HepG2 (cell line): ENCODE data around the gene ZCCHC7.
"Not testable (repeated sequence)": the region's sequence is repeated elsewhere in the genome, so short reads cannot be mapped to it uniquely, and the experiment has no call there.

Experiments used
- ASH2L ChIP-seq: fragments of 300-600, 200-600 bp; sonication (generic); IDR thresholded peaks from 2 replicates; pipeline ENCODE4 v1.7.0; 2017; ENCODE audit warnings: low read depth, mild to moderate bottlenecking, moderate library complexity, mixed read lengths, low read length; ENCODE audit not compliant: insufficient read length
- EHMT2 ChIP-seq: fragments of 200-600 bp; sonication (generic); IDR thresholded peaks from 2 replicates; pipeline ENCODE4 v1.7.0; 2017; ENCODE audit warnings: antibody characterized with exemption, low read depth, low read length, borderline replicate concordance
- GPN1 ChIP-seq: sonication (generic); formaldehyde crosslinking; IDR thresholded peaks from 2 replicates; pipeline ENCODE4 v1.5.1; 2020; ENCODE audit warnings: missing genetic modification reagents, borderline replicate concordance
- HIVEP1 ChIP-seq: sonication (generic); formaldehyde crosslinking; IDR thresholded peaks from 2 replicates; pipeline ENCODE4 v1.4.0; 2020; ENCODE audit warnings: mild to moderate bottlenecking, missing genetic modification reagents
- PHF8 ChIP-seq: sonication (generic); formaldehyde crosslinking; IDR thresholded peaks from 2 replicates; pipeline ENCODE4 v1.5.0; 2020; ENCODE audit warnings: missing genetic modification reagents
- PLRG1 ChIP-seq: fragments of 450-650 bp; conservative IDR thresholded peaks from 2 replicates; pipeline ENCODE4 v1.6.1; 2016
- SIN3A ChIP-seq: IDR thresholded peaks from 2 replicates; pipeline ENCODE4 v1.6.1; 2011; ENCODE audit warnings: low read depth, mild to moderate bottlenecking, control low read depth, low read length, borderline replicate concordance
- SRF ChIP-seq: IDR thresholded peaks from 2 replicates; pipeline ENCODE4 v1.6.1; 2011; ENCODE audit warnings: mild to moderate bottlenecking, low read depth, low read length, moderate library complexity
- SSRP1 ChIP-seq: IDR thresholded peaks from 2 replicates; pipeline ENCODE4 v1.6.1; 2016; ENCODE audit warnings: control low read depth
- TBL1XR1 ChIP-seq: fragments of 150-350 bp; IDR thresholded peaks from 2 replicates; pipeline ENCODE4 v1.6.1; 2014; ENCODE audit warnings: borderline replicate concordance, low read length; ENCODE audit not compliant: partially characterized antibody
- ZBTB1 ChIP-seq: sonication (generic); formaldehyde crosslinking; IDR thresholded peaks from 2 replicates; pipeline ENCODE4 v1.4.0; 2020; ENCODE audit warnings: missing genetic modification reagents, borderline replicate concordance
- ZNF598 ChIP-seq: sonication (generic); formaldehyde crosslinking; IDR thresholded peaks from 2 replicates; pipeline ENCODE4 v1.5.1; 2020; ENCODE audit warnings: mild to moderate bottlenecking, missing genetic modification reagents, borderline replicate concordance
- ZNF644 ChIP-seq: IDR thresholded peaks from 2 replicates; pipeline ENCODE4 v1.6.1; 2016; ENCODE audit warnings: low read depth
- TF ChIP-seq, protein P1 (sequence below): IDR thresholded peaks from 2 replicates; pipeline ENCODE4 v1.6.1; 2018; ENCODE audit warnings: missing genetic modification reagents

DNA sequence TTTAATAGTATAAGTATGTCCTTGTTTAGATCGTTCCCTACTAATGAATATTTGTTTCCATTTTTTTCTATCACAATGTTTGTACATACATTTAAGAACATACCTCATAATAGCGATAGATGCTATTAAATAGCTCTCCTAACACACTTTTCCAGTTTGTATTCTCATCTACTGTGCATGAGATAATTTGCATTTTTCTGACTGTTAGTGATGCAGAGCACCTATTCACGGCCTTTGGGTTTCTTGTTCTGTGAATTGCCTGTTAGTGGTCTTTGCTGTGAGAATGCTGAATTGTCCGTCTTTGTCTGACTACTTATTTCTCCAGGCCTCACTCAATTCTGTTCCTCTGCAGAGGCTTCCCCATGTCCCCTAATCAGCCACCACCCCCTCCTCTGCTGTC is 5.9 kb upstream of the ZCCHC7 start:
- TF ChIP-seq, protein P1, sequence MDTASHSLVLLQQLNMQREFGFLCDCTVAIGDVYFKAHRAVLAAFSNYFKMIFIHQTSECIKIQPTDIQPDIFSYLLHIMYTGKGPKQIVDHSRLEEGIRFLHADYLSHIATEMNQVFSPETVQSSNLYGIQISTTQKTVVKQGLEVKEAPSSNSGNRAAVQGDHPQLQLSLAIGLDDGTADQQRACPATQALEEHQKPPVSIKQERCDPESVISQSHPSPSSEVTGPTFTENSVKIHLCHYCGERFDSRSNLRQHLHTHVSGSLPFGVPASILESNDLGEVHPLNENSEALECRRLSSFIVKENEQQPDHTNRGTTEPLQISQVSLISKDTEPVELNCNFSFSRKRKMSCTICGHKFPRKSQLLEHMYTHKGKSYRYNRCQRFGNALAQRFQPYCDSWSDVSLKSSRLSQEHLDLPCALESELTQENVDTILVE (CRISPR knock-in tag), result not testable (repeated sequence)
- not testable (repeated sequence) for TF ChIP-seq ZBTB1 (CRISPR knock-in tag); HIVEP1 (CRISPR knock-in tag); PLRG1; ZNF644; SRF; PHF8 (CRISPR knock-in tag); EHMT2; ZNF598 (CRISPR knock-in tag); TBL1XR1; GPN1; SSRP1 (CRISPR knock-in tag); ASH2L; SIN3A
